ENCODE results near the gene SSBP3.

- TF ChIP-seq EZH2 (IDR thresholded peaks at IDR 0.05; ENCODE audit: insufficient read depth, poor library complexity, severe bottlenecking) (no peak), EZH2phosphoT487 (IDR thresholded peaks at IDR 0.05; ENCODE audit: insufficient read depth, low read depth) (no peak)
Observed at GRCh38 chr1:54362881-54363340, 43.3 kb downstream of the SSBP3 start.
